Uterus (tissue), 2 donors: ENCODE results near the gene URB1.

Source experiments
- POLR2A ChIP-seq, 2 donors: fragments of 450-650 bp; IDR thresholded peaks; one replicate each; pipeline ENCODE4 v1.6.1; 2016; ENCODE audit warnings: antibody characterized with exemption in 2 of 2, mild to moderate bottlenecking in 1 of 2, moderate library complexity in 1 of 2
- TF ChIP-seq, protein P1 (sequence below), 4 experiments: fragments of 200-600 bp in 2 of 4; fragments of 450-650 bp in 2 of 4; sonication (generic) in 2 of 4; IDR thresholded peaks; one replicate each; pipeline ENCODE4 v1.5.1; 2016 to 2019; ENCODE audit warnings: antibody characterized with exemption in 4 of 4, mild to moderate bottlenecking in 2 of 4, moderate library complexity in 1 of 4

DNA sequence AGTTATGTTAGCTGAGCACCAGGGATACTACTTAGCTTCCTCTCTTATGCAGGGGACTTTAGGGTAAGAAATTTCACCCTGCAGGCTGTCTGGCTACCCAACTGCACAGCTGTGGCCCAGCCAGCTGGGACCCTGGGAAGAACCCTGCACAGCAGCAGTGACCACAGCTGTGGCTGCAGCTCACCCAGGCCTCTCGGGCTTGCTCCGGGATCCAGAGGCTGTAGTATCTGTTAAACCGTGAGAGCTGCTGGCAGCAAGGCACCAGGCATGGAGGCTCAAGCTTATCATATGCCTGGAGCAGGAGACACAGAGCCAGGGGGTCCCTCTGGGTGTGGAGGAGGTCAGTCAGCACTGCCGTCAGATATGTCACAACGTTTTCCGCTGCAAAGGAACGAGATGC is 40.3 kb downstream of the URB1 start:
- TF ChIP-seq, protein P1, sequence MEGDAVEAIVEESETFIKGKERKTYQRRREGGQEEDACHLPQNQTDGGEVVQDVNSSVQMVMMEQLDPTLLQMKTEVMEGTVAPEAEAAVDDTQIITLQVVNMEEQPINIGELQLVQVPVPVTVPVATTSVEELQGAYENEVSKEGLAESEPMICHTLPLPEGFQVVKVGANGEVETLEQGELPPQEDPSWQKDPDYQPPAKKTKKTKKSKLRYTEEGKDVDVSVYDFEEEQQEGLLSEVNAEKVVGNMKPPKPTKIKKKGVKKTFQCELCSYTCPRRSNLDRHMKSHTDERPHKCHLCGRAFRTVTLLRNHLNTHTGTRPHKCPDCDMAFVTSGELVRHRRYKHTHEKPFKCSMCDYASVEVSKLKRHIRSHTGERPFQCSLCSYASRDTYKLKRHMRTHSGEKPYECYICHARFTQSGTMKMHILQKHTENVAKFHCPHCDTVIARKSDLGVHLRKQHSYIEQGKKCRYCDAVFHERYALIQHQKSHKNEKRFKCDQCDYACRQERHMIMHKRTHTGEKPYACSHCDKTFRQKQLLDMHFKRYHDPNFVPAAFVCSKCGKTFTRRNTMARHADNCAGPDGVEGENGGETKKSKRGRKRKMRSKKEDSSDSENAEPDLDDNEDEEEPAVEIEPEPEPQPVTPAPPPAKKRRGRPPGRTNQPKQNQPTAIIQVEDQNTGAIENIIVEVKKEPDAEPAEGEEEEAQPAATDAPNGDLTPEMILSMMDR (IDR thresholded peaks at IDR 0.05) = no peak
- no peak for TF ChIP-seq POLR2A (IDR thresholded peaks at IDR 0.05)
